AG20443 (cell line): ENCODE results near the gene TGFBR1.
A peak's percentile ranks its signal among the peaks of the same experiment; 100 is the strongest.

Experiments
- DNase-seq: peaks from one replicate; pipeline ENCODE4 v3.0.0; 2012; ENCODE audit warnings: low spot score, mixed read lengths

The TGFBR1 gene

DNA sequence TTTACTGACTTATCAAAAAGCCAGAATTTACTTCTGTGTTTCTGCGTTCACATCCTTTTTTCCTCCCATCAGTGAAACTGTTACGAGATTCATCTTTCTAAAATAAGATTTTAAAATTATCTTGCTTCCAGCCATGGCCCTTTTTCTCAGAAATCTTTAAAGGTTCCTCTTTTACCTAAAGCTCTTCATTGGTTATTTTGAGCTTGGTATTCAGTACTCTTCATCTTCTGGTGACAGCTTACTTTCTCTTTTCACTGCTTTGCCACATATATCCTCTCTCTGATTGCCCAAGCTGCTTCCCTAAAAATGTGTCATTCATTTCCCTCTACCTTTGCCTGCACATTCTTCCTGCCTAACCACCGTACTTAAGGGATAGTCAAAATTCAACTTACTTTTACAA is 32.3 kb downstream of the TGFBR1 start:
- DNase-seq: no peak

DNA sequence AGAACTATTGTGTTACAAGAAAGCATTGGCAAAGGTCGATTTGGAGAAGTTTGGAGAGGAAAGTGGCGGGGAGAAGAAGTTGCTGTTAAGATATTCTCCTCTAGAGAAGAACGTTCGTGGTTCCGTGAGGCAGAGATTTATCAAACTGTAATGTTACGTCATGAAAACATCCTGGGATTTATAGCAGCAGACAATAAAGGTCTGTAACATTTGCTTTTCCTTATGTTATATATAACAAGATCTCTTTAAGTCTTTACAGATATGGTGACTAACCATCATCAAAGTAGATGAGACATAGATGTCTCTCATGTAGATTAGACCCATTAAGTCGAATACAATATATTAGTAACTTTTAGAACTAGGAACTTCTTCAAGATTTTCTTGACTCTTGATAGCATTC is 33.0 kb downstream of the TGFBR1 start:
- no peak for DNase-seq

DNA sequence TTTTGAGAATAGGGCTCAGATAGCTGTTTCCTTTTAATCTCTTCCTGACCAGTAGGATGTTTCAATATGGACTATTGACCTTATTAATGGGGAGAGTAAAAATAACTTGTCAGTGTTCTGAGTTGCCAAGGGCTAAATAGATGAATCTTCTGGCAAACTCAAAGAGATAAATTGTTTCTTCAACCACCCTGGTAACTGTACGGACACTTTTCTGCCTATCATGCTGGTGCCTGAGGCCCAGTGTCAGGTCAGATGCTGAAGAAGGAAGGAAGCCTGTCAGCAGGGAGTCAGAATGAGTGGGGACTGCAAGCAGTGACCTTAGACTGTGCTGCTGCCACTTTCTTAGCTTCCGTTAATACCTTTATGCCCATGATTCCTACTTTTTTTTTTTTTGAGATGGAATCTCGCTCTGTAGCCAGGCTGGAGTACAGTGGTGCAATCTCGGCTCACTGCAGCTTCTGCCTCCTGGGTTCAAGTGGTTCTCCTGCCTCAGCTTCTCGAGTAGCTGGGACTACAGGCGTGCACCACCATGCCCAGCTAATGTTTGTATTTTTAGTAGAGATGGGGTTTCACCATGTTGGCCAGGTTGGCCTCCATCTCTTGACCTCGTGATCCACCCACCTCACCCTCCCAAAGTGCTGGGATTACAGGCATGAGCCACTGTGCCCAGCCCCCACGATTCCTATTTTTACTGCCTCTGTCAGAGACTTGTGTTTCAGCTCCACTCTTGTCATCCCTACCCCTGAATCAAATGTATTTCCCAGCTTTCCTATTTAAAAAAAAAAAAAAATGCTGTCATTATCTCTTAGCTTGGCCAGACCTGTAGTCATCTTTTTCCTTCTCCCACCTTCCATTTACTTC is 33.7 kb downstream of the TGFBR1 start:
- DNase-seq: no peak

DNA sequence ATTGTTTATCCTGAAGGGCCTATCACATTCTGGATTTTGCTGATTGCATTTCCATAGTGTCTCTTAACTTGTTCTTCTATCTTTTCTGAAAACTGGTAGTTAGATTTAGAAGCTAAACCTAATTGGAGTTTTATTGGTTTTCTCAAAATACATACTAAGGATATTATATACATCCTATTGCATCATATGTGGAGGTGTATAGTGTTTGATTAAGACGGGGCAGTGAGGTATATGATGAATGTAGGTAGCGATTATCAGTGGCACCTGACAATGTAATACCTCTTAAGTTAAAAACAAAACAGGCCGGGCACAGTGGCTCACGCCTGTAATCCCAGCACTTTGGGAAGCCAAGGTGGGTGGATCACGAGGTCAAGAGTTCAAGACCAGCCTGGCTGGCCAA is 35.0 kb downstream of the TGFBR1 start:
- DNase-seq: no peak

DNA sequence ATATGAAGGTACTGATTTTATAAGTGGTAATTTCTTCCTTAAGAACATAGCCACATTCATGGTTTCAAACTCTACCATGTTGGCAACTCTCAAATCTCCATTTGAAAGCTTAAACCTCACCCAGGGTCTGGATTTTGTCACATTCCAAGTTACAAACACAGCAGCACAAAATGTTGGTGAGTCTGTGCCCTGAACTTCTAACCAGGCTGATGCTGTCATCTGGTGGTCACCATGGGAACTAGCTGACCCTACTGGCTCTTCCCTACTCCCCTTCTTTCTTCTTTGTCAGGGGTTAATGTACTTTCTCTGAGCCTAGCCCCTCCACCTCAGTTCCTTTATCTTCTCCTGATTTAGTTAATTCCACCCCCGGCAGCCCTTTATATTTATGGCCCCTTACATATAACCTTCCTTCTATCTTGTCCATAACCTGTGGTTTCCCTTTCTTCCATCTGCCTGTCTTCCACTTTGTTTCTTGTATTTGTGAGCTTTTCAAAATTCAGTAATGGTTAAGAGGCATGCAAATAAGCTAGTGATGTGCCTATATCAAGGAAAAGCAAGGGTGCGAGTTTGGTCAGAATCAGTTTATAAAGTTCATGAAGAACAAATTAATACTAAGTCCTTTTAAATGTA is 35.9 kb downstream of the TGFBR1 start:
- DNase-seq: peak; percentile 71

DNA sequence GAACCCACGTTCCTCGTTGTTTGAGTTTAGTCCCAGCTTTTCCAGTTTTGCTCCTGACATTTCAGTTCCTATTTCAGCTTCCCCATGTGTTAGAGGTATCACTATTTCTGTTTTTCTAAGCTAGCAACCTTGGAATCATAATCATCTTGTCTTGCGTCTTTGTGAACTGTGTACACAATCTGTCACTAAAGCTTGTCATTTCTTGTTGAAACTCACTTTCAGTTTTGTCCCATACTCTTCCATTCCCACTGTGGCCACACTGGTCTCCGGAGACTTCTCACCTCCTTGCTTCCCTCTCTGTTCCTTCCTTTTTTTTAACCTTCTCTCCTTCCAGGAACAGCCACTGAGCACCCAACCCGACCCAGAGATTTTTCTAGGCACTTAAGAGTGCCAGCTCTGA is 36.9 kb downstream of the TGFBR1 start:
- no peak for DNase-seq

DNA sequence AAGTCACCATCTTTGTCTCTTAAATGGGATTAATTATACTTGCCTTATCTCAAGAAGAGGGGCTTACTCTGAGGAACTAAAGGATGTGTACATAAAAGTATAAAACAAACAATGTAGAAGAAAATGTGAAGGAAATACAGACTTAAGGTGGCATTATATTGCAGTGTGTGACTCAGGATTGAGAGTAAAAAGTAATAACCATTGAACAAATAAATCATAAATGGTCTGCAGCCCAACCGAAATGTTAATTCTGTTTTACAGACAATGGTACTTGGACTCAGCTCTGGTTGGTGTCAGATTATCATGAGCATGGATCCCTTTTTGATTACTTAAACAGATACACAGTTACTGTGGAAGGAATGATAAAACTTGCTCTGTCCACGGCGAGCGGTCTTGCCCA is 37.4 kb downstream of the TGFBR1 start:
- DNase-seq: no peak

DNA sequence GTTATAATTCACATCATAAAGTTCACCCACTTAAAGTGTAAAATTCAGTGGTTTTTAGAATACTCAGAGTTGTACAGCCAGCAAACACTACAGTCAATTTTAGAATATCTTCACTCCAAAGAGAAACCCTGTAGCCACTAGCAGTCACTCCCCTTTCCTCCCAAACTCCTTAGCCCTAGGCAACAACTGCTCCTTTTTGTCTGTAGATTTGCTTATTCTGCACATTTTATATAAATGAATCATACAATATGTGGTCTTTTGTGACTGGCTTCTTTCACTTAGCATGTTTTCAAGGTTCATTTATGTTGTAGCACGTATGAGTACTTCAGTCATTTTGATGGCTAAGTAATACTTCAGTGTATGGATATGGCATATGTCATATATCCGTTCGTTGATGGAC is 38.7 kb downstream of the TGFBR1 start:
- no peak for DNase-seq

DNA sequence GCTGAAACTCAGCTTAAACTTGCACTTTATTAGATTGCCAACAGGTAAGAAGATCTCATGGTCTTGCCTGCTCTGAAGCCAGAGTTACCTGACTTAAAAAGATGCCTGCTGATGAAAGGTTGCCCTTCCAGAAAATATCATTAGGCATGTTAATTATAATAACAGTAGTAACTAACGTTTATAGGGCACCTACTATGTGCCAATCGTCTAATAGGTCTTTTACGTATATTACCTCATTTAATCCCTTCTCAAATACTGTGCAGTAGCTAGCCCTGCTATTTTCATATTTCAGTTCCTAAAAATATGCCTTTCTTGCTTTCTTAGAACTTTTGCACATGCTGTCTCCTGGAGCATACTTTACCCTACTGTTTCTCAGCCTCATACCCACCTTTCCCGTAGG is 40.1 kb downstream of the TGFBR1 start:
- DNase-seq: no peak

DNA sequence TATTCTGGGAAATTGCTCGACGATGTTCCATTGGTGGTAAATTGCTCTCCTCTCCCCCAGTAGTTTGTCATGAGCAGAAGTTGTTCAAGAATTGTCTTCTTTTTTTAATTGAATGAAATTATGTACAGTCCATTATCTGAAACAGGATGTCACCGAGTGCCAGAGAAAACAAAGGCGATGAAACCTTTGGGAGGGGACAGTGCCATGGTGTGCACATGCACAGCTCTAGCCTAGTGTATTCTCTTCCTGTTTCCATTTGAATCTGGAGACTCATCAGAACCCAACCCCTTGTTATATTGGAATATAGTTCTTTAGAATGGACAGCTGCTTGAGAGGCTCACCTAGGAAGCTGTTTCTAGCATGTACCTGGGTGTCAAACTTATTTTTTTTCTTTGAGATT is 41.7 kb downstream of the TGFBR1 start:
- no peak for DNase-seq

DNA sequence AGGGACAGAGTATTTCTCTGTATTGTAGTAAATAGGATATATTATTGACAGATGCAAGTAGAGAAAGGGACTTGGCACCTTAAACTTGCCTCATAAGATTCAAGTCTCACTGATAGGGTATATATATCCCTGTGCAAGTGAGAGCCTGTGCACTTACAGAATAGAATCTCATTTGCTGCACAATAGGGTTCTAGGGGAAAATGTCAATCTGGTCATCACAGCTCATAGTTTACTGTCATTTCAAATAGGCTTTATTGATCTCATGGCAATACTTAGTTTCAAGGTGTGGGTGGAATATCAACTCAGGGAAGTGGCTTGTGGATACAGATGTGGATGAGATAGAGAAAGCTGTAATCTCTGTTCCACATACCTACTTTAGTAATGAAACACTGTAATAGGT is 42.3 kb downstream of the TGFBR1 start:
- DNase-seq: no peak

DNA sequence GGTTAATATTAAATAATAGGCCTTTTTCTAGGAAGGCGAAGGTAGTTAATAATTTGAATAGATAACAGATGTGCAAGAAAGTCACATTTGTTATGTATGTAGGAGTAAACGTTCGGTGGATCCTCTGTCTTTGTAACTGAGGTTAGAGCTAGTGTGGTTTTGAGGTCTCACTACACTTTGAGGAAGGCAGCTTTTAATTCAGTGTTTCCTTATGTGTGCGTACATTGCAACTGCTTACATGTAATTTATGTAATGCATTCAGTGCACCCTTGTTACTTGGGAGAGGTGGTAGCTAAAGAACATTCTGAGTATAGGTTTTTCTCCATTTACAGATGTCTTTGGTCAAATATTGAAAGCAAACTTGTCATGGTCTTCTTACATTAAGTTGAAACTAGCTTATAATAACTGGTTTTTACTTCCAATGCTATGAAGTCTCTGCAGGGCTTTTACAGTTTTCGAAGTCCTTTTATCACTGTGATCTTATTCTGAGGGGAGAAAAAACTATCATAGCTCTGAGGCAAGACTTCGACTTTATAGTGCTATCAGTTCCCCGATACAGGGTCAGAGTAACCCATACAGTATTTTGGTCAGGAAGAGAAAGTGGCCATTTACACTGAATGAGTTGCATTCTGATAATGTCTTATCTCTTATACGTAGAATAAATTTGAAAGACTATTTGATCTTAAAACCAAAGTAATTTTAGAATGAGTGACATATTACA is 45.7 kb downstream of the TGFBR1 start:
- DNase-seq: no peak

DNA sequence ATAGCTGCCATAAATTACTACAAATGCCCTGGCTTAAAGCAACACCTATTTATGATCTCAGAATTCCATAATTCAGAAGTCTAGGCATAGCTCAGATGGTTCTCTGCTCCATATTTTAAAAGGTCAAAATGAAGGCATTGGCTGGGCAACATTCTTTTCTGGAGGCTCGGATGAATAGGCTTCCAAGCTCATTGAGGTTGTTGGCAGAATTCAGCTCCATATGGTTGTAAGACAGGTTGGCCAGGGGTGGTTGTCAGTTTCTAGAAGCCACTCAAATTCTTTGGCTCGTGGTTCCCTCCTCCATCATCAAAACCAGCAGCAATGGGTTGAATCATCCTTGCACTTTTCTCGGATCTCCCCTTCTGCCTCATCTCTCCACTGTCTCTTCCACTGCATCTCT is 49.4 kb downstream of the TGFBR1 start:
- DNase-seq: no peak

DNA sequence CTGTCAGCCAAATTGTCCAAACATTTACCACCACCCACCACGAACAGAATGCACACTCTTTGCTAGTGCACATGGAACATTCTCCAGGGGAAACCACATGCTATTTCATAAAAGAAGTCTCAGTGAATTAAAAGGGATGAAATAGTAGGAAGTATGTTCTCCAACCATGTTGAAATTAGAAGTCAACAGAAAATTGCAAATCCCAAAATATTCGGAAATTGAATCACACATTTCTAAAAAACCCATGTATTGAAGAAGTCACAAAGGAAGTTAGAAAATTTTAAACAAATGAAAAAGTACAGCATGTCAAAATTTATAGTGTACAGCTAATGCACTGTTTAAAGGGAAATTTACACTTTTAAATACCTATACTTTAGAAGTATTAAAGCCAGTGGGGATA is 50.8 kb downstream of the TGFBR1 start:
- DNase-seq: no peak

DNA sequence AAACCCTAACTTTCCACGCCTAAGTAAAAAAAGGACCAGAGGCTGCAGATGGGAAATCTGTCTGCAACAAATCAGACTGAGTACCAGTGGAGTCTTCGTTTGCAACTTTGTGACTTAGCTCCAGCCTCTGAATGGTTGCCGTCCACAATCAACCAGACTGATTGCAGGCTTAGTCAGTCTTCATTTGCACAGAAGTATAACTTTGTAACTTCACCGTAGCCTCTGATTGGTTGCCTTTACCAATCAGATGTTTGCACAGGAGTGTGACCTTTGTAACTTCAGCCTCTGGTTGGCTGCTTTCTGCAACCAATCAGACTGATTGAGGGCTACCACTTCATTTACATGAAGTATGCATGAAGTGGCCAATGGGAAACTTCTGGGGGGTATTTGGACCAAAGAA is 53.7 kb downstream of the TGFBR1 start:
- no peak for DNase-seq

DNA sequence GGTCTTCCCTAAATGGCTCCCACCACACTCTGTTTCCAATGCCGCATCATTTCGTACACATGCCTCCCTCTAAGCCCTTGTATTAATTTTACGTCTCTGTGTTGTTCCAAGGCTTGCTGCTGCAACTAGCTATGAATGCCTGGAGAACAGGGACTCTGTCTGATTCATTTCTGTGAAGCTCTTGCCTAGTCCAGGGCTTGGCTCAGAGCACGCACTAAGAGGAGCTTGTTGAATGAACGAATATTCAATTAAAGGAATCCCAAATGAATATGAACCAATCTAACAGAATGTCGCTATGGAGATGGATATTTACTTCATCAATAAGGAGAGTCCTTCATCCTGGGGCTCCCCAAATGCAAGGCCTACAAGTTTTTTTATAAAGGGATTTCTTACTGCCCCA is 55.3 kb downstream of the TGFBR1 start:
- no peak for DNase-seq

DNA sequence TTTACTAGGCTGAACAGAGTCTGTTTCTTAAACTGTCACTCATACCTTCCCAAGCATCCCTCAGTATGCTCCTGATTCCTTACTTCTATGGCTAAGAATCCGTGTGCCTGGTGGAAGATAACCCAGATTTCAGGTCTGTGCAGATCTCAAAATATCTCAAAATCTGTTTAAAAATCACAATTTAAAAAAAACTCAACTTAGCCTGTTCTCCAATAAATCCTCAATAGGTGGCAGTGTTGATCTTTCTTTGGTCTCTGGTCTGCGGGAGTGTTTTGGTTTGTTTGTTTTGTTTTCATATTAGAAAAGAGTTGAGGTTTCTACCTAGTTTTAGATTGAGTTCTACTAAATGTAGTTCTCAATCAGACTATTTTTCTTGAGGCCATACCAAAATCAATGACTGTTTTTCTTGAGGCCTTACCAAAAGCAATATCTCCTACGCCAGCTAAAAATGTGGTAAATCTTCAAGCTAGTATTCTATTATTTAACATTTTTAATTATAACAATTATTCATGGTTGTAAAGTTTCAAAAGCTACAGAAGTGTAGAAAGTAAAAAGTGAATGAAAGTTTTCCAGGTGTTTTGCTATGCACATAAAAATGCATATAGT is 57.9 kb downstream of the TGFBR1 start:
- DNase-seq: peak; percentile 56

DNA sequence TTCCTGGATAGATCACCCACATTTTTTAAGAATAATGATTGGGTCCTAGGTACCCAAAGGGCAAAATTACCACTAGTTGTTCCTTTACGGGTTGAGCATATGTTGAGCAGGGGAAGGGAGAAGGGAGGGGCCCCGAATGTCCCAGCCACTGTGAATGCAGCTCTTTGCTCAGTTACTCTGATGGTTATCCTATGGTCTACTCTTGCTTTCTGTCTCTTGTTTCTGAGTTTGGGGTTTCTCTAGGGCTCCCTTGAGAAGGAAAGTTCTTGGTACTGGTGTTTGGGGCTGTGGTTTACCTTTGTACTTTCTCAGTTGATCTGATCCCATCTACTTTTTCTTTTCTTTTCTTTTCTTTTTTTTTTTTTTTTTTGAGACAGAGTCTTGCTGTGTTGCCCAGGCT is 61.2 kb downstream of the TGFBR1 start:
- no peak for DNase-seq

DNA sequence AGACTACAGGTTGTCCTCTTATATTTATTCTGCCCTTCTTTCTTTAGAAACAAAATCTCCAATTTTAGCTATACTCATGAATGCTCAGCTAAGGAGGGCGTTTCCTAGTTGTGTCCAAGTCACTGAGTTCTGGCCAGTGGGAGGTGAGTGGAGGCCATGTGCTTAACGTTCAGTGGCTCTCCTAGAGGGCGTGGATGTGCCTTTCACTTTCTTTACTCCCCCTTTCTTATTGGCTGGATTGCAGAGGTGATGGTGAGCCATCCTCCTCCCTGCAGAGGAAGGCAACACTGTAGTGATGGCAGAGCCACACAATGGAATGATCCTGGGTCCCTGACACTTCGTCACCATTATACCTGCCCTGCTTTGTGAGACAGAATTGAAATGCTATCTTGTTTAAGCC is 62.2 kb downstream of the TGFBR1 start:
- no peak for DNase-seq

DNA sequence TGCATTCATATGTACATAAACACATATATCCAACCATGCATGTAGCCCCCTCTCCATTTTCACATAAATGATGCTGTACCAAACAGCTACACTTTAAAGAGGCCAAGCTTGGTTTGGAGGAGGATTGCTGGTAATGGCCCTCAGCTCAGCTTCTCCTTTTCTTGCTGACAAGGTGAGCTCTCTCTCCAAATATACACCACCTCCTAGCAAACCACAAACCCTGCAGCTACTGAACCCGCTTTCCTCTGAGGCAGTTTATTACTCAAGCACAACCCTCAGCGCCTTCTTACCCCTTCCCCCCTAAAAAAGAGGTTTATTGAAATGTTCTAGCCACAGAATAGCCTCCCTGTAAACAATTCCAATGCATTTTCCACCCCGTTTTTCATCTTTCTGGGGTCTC is 62.8 kb downstream of the TGFBR1 start:
- DNase-seq: no peak

DNA sequence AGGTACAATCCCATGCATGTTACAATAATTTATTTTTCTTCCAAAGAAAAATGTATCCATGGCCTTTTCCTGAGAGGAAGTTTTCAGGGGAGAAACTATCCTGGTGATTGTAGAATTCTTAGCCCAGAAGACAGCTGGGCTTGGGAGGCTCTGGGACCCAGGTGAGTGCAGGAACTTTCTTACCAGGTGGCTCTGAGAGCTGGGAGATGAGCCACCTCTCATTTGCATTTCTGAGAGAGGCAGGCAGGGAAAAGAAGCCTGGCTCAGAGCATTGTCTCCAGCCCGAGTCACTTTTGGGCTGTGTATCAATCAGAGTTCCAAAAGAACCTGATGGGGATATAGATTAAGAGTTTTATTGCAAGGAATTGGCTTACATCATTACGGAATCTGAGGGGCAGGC is 64.2 kb downstream of the TGFBR1 start:
- DNase-seq: no peak

DNA sequence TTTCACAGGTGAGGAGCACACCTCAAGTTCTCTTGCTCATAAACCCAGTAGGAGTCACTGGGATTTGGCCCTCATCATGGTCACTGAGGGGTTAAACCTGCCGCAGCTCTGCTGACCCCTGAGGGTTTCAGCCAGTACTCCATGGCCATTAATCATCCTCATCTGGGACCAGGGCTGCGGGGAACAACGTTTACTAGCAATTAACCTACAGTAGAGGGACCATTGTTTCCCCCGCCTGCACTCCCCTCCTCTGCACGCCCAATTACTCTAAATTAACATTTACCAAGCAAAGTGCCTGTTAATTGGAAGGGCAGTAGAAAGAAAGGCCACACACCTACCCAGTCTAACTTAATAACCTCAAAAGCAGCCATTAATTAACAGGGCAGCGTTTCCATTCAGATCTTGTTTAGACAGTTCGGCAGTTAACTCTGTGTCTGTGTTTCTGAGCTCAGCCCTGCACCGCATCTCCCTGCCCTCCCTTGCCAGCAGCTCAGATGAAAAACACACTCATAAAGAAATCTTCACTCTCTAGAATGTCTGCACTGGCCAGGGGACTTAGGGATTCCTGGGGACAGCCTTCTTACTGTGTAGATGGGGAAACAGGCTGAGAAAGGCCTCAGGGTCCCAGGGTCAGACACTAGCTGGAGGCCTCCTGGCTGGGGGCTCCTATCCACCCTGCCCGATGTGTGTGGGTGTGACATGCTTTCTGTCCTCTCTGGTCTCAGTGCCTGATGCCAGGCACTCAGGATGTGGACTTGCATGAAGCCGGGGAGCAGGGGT is 65.3 kb downstream of the TGFBR1 start:
- no peak for DNase-seq
